ENCODE data around the gene MTA1.

Gene MTA1

GRCh38 chr14:105386581-105387529 is 32.8 kb upstream of the MTA1 start:
- no peak for TF ChIP-seq POLR2AphosphoS5 (IDR thresholded peaks at IDR 0.05; ENCODE audit: low read depth, low read length)
- TF ChIP-seq PAX5 (IDR thresholded peaks at IDR 0.05; ENCODE audit: insufficient read depth, low read length, severe bottlenecking): no peak
- no peak for TF ChIP-seq POLR2A (IDR thresholded peaks at IDR 0.05; ENCODE audit: low read depth, low read length)
- TF ChIP-seq TAF1 (IDR thresholded peaks at IDR 0.05; ENCODE audit: low read depth, low read length): no peak
- TF ChIP-seq SPI1 (IDR thresholded peaks at IDR 0.05; ENCODE audit: low read depth, low read length): no peak
- TF ChIP-seq POU2F2 (IDR thresholded peaks at IDR 0.05; ENCODE audit: low read depth, low read length): no peak
- no peak for FAIRE-seq
- DNase-seq (ENCODE audit: insufficient read length, low spot score): no peak

GRCh38 chr14:105387530-105387922 is 32.1 kb upstream of the MTA1 start:
- no peak for DNase-seq (ENCODE audit: insufficient read length, low spot score)
- FAIRE-seq: no peak
- TF ChIP-seq POU2F2 (IDR thresholded peaks at IDR 0.05; ENCODE audit: low read depth, low read length): no peak
- no peak for TF ChIP-seq SPI1 (IDR thresholded peaks at IDR 0.05; ENCODE audit: low read depth, low read length)
- no peak for TF ChIP-seq TAF1 (IDR thresholded peaks at IDR 0.05; ENCODE audit: low read depth, low read length)
- no peak for TF ChIP-seq PAX5 (IDR thresholded peaks at IDR 0.05; ENCODE audit: insufficient read depth, low read length, severe bottlenecking)
- no peak for TF ChIP-seq POLR2A (IDR thresholded peaks at IDR 0.05; ENCODE audit: low read depth, low read length)
- no peak for TF ChIP-seq POLR2AphosphoS5 (IDR thresholded peaks at IDR 0.05; ENCODE audit: low read depth, low read length)

- DNase-seq (ENCODE audit: insufficient read length, low spot score) (no peak), FAIRE-seq (no peak)
- TF ChIP-seq POLR2AphosphoS5 (IDR thresholded peaks at IDR 0.05; ENCODE audit: low read depth, low read length) (no peak), PAX5 (IDR thresholded peaks at IDR 0.05; ENCODE audit: insufficient read depth, low read length, severe bottlenecking) (no peak), TAF1 (IDR thresholded peaks at IDR 0.05; ENCODE audit: low read depth, low read length) (no peak), SPI1 (IDR thresholded peaks at IDR 0.05; ENCODE audit: low read depth, low read length) (no peak), POLR2A (IDR thresholded peaks at IDR 0.05; ENCODE audit: low read depth, low read length) (no peak), POU2F2 (IDR thresholded peaks at IDR 0.05; ENCODE audit: low read depth, low read length) (no peak)
Observed at GRCh38 chr14:105388110-105388951, 31.3 kb upstream of the MTA1 start.

- DNase-seq (ENCODE audit: insufficient read length, low spot score) (no peak), FAIRE-seq (no peak)
- TF ChIP-seq PAX5 (IDR thresholded peaks at IDR 0.05; ENCODE audit: insufficient read depth, low read length, severe bottlenecking): no peak
Observed at GRCh38 chr14:105388976-105389375, 30.7 kb upstream of the MTA1 start.

- TF ChIP-seq SPI1 (IDR thresholded peaks at IDR 0.05; ENCODE audit: low read depth, low read length) (no peak), PAX5 (IDR thresholded peaks at IDR 0.05; ENCODE audit: insufficient read depth, low read length, severe bottlenecking) (no peak), POLR2A (IDR thresholded peaks at IDR 0.05; ENCODE audit: low read depth, low read length) (no peak), POLR2AphosphoS5 (IDR thresholded peaks at IDR 0.05; ENCODE audit: low read depth, low read length) (no peak), POU2F2 (IDR thresholded peaks at IDR 0.05; ENCODE audit: low read depth, low read length) (no peak), TAF1 (IDR thresholded peaks at IDR 0.05; ENCODE audit: low read depth, low read length) (no peak)
- DNase-seq (ENCODE audit: insufficient read length, low spot score) (no peak), FAIRE-seq (no peak)
Observed at GRCh38 chr14:105389534-105389933, 30.1 kb upstream of the MTA1 start.

GRCh38 chr14:105389976-105390848 is 29.4 kb upstream of the MTA1 start:
- DNase-seq (ENCODE audit: insufficient read length, low spot score) (no peak), FAIRE-seq (no peak)
- no peak for TF ChIP-seq POLR2A (IDR thresholded peaks at IDR 0.05; ENCODE audit: low read depth, low read length)
- no peak for TF ChIP-seq PAX5 (IDR thresholded peaks at IDR 0.05; ENCODE audit: insufficient read depth, low read length, severe bottlenecking)
- no peak for TF ChIP-seq POLR2AphosphoS5 (IDR thresholded peaks at IDR 0.05; ENCODE audit: low read depth, low read length)
- TF ChIP-seq SPI1 (IDR thresholded peaks at IDR 0.05; ENCODE audit: low read depth, low read length): peak; percentile 35; the same call in 1 of the 2 replicates
- TF ChIP-seq POU2F2 (IDR thresholded peaks at IDR 0.05; ENCODE audit: low read depth, low read length): no peak
- no peak for TF ChIP-seq TAF1 (IDR thresholded peaks at IDR 0.05; ENCODE audit: low read depth, low read length)

GRCh38 chr14:105390849-105391500 is 28.7 kb upstream of the MTA1 start:
- FAIRE-seq (no peak), DNase-seq (ENCODE audit: insufficient read length, low spot score) (no peak)
- TF ChIP-seq TAF1 (IDR thresholded peaks at IDR 0.05; ENCODE audit: low read depth, low read length) (no peak), POLR2A (IDR thresholded peaks at IDR 0.05; ENCODE audit: low read depth, low read length) (no peak), POLR2AphosphoS5 (IDR thresholded peaks at IDR 0.05; ENCODE audit: low read depth, low read length) (no peak), PAX5 (IDR thresholded peaks at IDR 0.05; ENCODE audit: insufficient read depth, low read length, severe bottlenecking) (no peak), POU2F2 (IDR thresholded peaks at IDR 0.05; ENCODE audit: low read depth, low read length) (no peak), SPI1 (IDR thresholded peaks at IDR 0.05; ENCODE audit: low read depth, low read length) (no peak)

- no peak for DNase-seq (ENCODE audit: insufficient read length, low spot score)
- FAIRE-seq: no peak
- no peak for TF ChIP-seq POLR2AphosphoS5 (IDR thresholded peaks at IDR 0.05; ENCODE audit: low read depth, low read length)
Observed at GRCh38 chr14:105391541-105391940, 28.1 kb upstream of the MTA1 start.

Measured in GM12891 (cell line).